HCT116 (cell line): ENCODE data around the gene RRBP1. TPM values are rescaled to one million over a fixed set of nuclear protein-coding genes. Genes with fewer than 3 reads are reported as not detected.

ENCODE experiments used
- ATAC-seq: fragments of 200-7000 bp; cut with Tn5 transposase; 2 replicates; pipeline ENCODE4 v1.9.1; 2020; ENCODE audit warnings: mild to moderate bottlenecking, moderate library complexity
- BruUV-seq: library from RNA; stranded (reverse); fragments of 400-500 nt; replicated peaks from 2 replicates; lab custom pipeline; 2021; lab: Mats Ljungman, UMichigan
- CTCF ChIA-PET: fragments of 300-600 bp; sonication (Branson Sonifier 250); formaldehyde crosslinking; loops from one replicate; lab custom pipeline; 2021; ENCODE audit warnings: antibody characterized with exemption; lab: Charles Lee
- POLR2A ChIA-PET: fragments of 300-600, 350-600 bp; sonication (Branson Sonifier 250); formaldehyde crosslinking; loops from one replicate; lab custom pipeline; 2021; ENCODE audit warnings: antibody characterized with exemption; lab: Charles Lee
- RAD21 ChIA-PET, 2 experiments: fragments of 300-600 bp; sonication (Branson Sonifier 250); formaldehyde crosslinking; loops; one replicate each; lab custom pipeline; 2023; ENCODE audit warnings: low total read pairs in 2 of 2; ENCODE audit not compliant: uncharacterized antibody in 2 of 2, unreplicated experiment in 2 of 2, low non-redundant PET in 1 of 2; lab: Charles Lee
- DNase-seq: peaks from one replicate; pipeline ENCODE4 v3.0.0-alpha.2; 2010; ENCODE audit warnings: low read depth, low spot score
- H2AFZ ChIP-seq: fragments of 200-600 bp; shearing (Covaris generic), sonication (generic); 2 replicates; pipeline ENCODE4 v1.6.1; 2017; ENCODE audit warnings: low read depth, mixed run types, mixed read lengths, antibody characterized with exemption, low read length; ENCODE audit not compliant: poor library complexity, severe bottlenecking
- H3K27ac ChIP-seq: 2 replicates; pipeline ENCODE4 v1.5.1; 2012; ENCODE audit warnings: low read depth, low read length
- H3K27me3 ChIP-seq: fragments of 200-600 bp; sonication (generic); 2 replicates; pipeline ENCODE4 v1.6.1; 2016; ENCODE audit warnings: mixed run types, low read length, mixed read lengths; ENCODE audit not compliant: insufficient read depth
- H3K36me3 ChIP-seq, 2 experiments: fragments of 200-500 bp in 1 of 2; fragments of 200-600 bp in 1 of 2; sonication (Bioruptor generic) in 1 of 2; sonication (generic) in 1 of 2; 2 replicates each; pipeline versions ENCODE4 v1.5.1 to v1.6.1; 2014 to 2016; ENCODE audit warnings: low read length in 2 of 2, inconsistent platforms in 1 of 2, mixed read lengths in 1 of 2, mixed run types in 1 of 2; ENCODE audit not compliant: insufficient read depth in 2 of 2, control insufficient read depth in 1 of 2
- H3K4me1 ChIP-seq, 2 experiments: fragments of 200-600 bp in 1 of 2; sonication (generic) in 1 of 2; 2 replicates each; pipeline versions ENCODE4 v1.5.1 to v1.6.1; 2012 to 2017; ENCODE audit warnings: low read length in 2 of 2, inconsistent platforms in 1 of 2, mild to moderate bottlenecking in 1 of 2, mixed read lengths in 1 of 2, mixed run types in 1 of 2, moderate library complexity in 1 of 2; ENCODE audit not compliant: insufficient read depth in 2 of 2, control insufficient read depth in 1 of 2
- H3K4me2 ChIP-seq: fragments of 200-600 bp; sonication (generic); 2 replicates; pipeline ENCODE4 v1.6.1; 2017; ENCODE audit warnings: mixed run types, low read length, mixed read lengths
- H3K4me3 ChIP-seq, 2 experiments: fragments of 200-600 bp in 1 of 2; sonication (generic) in 1 of 2; replicated peaks in 1 of 2; 2 replicates each; pipeline ENCODE4 v1.5.1; 2011 to 2016; ENCODE audit warnings: low read length in 2 of 2, control low read depth in 1 of 2, low read depth in 1 of 2, mild to moderate bottlenecking in 1 of 2, mixed read lengths in 1 of 2, mixed run types in 1 of 2
- H3K79me2 ChIP-seq: fragments of 200-600 bp; sonication (generic); 2 replicates; pipeline ENCODE4 v1.6.1; 2017; ENCODE audit warnings: mild to moderate bottlenecking, mixed run types, low read length, moderate library complexity, mixed read lengths; ENCODE audit not compliant: insufficient read depth
- H3K9ac ChIP-seq: fragments of 200-600 bp; sonication (generic); 2 replicates; pipeline ENCODE4 v1.6.1; 2016; ENCODE audit warnings: low read length, mixed read lengths
- H3K9me2 ChIP-seq: fragments of 200-600 bp; sonication (generic), shearing (Covaris generic); 2 replicates; pipeline ENCODE4 v1.6.1; 2017; ENCODE audit warnings: mixed run types, mild to moderate bottlenecking, moderate library complexity; ENCODE audit not compliant: insufficient read depth
- H3K9me3 ChIP-seq, 2 experiments: fragments of 200-500 bp in 1 of 2; fragments of 200-600 bp in 1 of 2; sonication (Bioruptor generic) in 1 of 2; sonication (generic) in 1 of 2; 2 replicates each; pipeline ENCODE4 v1.6.1; 2014 to 2017; ENCODE audit warnings: low read length in 2 of 2, mixed read lengths in 2 of 2, inconsistent platforms in 1 of 2, low read depth in 1 of 2, mild to moderate bottlenecking in 1 of 2, mixed run types in 1 of 2, moderate library complexity in 1 of 2; ENCODE audit not compliant: control insufficient read depth in 1 of 2, insufficient read depth in 1 of 2
- H4K20me1 ChIP-seq: fragments of 200-600 bp; sonication (generic), shearing (Covaris generic); 2 replicates; pipeline ENCODE4 v1.6.1; 2017; ENCODE audit warnings: mixed run types, mild to moderate bottlenecking, moderate library complexity; ENCODE audit not compliant: insufficient read depth
- ELF1 ChIP-seq: IDR thresholded peaks from 2 replicates; pipeline ENCODE4 v1.6.1; 2012; ENCODE audit warnings: low read depth, borderline replicate concordance
- EZH2 ChIP-seq: fragments of 200-600 bp; sonication (generic); IDR thresholded peaks from 2 replicates; pipeline ENCODE4 v1.6.1; 2017; ENCODE audit warnings: antibody characterized with exemption, mixed run types
- POLR2A ChIP-seq: IDR thresholded peaks from 2 replicates; pipeline ENCODE4 v1.7.0; 2011; ENCODE audit warnings: borderline replicate concordance; ENCODE audit not compliant: insufficient read depth, insufficient read length; ENCODE audit errors: extremely low read depth
- POLR2AphosphoS5 ChIP-seq: IDR thresholded peaks from 2 replicates; pipeline ENCODE4 v1.6.1; 2011; ENCODE audit warnings: mild to moderate bottlenecking, low read depth, low read length, moderate library complexity
- SP1 ChIP-seq: IDR thresholded peaks from 2 replicates; pipeline ENCODE4 v1.6.1; 2012; ENCODE audit warnings: low read depth
- SRF ChIP-seq: IDR thresholded peaks from 2 replicates; pipeline ENCODE4 v1.6.1; 2012; ENCODE audit warnings: low read depth
- intact Hi-C: fragments of 100-400 bp; cut with micrococcal nuclease; formaldehyde crosslinking; loops from 2 replicates; pipeline ENCODE4 v1.10.0; 2022
- total RNA-seq: library from RNA; stranded (reverse); gene quantifications from one replicate; pipeline ENCODE4 v1.2.1, GENCODE V29; 2021; ENCODE audit not compliant: unreplicated experiment
- TF ChIP-seq, protein P1 (sequence below): IDR thresholded peaks from 2 replicates; pipeline ENCODE4 v1.6.1; 2012
- TF ChIP-seq, protein P2 (sequence below): IDR thresholded peaks from 2 replicates; pipeline ENCODE4 v1.6.1; 2011; ENCODE audit warnings: mild to moderate bottlenecking, low read length, moderate library complexity; ENCODE audit not compliant: insufficient replicate concordance; ENCODE audit errors: extremely low read depth
- TF ChIP-seq, protein P3 (sequence below), 3 experiments: fragments of 200-600 bp in 1 of 3; sonication (generic) in 1 of 3; IDR thresholded peaks in 2 of 3; conservative IDR thresholded peaks in 1 of 3; 2 replicates each; pipeline ENCODE4 v1.5.1; 2012 to 2017; ENCODE audit warnings: low read depth in 2 of 3, low read length in 2 of 3, antibody characterized with exemption in 1 of 3, borderline replicate concordance in 1 of 3, control low read depth in 1 of 3, mild to moderate bottlenecking in 1 of 3, mixed read lengths in 1 of 3, mixed run types in 1 of 3, moderate library complexity in 1 of 3; ENCODE audit not compliant: insufficient read depth in 1 of 3

The RRBP1 gene
- total RNA-seq, 1 experiment from 2014 or later, result 123 TPM

DNA sequence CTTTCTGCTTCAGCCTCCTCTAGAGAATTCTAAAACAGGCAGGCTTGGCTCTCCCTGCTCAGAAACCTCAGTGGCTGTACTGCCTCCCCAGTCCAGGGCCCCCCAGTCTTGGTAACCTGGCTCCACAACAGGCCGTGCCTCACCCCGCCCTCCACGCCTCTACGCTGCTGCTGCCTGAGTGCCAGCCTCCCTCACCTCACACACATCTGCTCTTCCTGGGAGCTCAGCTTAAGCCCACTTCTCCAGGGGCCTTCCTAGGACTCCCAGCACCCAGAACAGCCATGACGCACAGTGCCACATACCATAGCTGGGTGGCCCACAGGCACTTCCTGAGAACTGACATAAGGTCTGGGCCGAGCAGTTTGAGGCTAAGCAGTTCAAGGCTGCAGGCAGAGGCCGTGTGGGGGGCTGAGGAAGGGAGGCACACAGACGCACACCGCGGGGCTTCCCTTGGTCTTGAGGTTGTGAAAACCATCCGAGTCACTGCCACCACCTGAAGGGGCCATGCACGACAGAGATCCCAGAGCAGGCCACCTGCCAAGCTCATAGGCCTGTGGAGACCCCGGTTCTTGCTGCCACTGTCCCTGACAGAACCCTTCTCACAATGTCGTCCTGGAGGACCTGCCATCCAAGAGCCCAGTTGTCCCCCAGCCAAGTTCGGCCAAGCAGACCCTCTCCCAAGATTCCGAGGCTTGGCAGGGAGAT lies 69.6 kb downstream of the RRBP1 start:
- Histone ChIP-seq H3K79me2 (no peaks in the 10 kb centered on the region), H3K4me1 (no peaks in the 10 kb centered on the region), H3K9me2 (no peaks in the 10 kb centered on the region), H3K27ac (peak overlapping the region; percentile 40; the same call in 1 of the 2 replicates), H3K27me3 (no peaks in the 10 kb centered on the region), H2AFZ (no peak overlapping the region), H4K20me1 (no peaks in the 10 kb centered on the region), H3K9me3 (no peaks in the 10 kb centered on the region), H3K9ac (no peak overlapping the region), H3K36me3 (peaks cover 3 to 10% of the 10 kb centered on the region in 2 experiments; a peak in 3 of 4 replicates), H3K4me2 (no peak overlapping the region), H3K4me3 (no peak overlapping the region)
- RAD21 ChIA-PET, result no interaction called here
- BruUV-seq, result no TSS peak
- POLR2A ChIA-PET, result no interaction called here
- peak; percentile 7; the same call in 1 of the 2 replicates for ATAC-seq
- intact Hi-C loops, result no loop called here
- peak; percentile 20; the same call in 1 of the 2 replicates for TF ChIP-seq POLR2AphosphoS5
- TF ChIP-seq POLR2A, result no peak
- DNase-seq, result no peak
- CTCF ChIA-PET, result no interaction called here

DNA sequence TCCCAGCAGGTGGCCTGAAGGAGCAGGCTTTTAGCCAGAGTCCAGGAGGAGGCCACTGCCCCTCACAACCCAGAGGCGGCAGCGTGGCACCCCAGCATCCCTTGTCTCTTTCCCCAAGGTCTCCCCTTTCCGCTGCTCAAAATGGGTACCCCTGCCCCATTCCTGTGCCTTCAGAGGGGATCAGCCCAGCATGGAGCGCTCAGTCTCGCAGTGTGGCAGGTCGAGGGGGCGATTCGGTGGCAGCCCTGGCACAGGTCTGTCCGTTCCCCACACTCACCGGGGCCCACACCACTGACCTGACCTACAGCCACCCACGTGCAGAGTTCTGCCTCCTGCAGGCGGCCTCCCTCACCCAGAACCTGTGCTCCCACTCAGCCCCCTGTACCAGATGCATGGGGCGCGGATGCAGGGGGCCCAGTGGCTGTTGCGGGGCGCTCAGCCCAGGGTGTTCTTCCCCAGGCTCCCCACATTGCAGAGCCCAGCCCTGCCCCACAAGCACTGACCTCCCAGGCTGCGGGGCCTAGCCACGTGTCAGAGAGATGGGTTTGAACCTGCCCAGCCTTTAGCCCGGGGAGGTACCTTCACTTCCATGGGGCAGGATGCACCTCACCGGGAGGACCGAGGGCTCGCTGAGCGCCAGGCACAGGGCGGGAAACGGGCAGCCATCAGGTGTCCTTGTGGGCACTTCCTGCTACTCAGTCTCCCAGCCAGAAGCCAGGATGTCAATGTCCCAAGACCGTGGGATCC lies 70.3 kb downstream of the RRBP1 start:
- no TSS peak for BruUV-seq
- ChIA-PET POLR2A (no interaction called here), RAD21 (no interaction called here), CTCF (interaction anchor here (2.4 kb wide), 1 partner anchor 75 kb away, joined by 10 read pairs; no protein-coding TSS in a partner anchor)
- H3K9me3 ChIP-seq, result no peaks in the 10 kb centered on the region
- peak; percentile 6 for DNase-seq
- no peaks in the 10 kb centered on the region for H3K9me2 ChIP-seq
- H3K27me3 ChIP-seq, result no peaks in the 10 kb centered on the region
- peak; percentile 26 for ATAC-seq
- TF ChIP-seq ELF1, result no peak
- TF ChIP-seq SP1, result no peak
- TF ChIP-seq, protein P1, sequence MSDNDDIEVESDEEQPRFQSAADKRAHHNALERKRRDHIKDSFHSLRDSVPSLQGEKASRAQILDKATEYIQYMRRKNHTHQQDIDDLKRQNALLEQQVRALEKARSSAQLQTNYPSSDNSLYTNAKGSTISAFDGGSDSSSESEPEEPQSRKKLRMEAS, result no peak
- TF ChIP-seq, protein P2, sequence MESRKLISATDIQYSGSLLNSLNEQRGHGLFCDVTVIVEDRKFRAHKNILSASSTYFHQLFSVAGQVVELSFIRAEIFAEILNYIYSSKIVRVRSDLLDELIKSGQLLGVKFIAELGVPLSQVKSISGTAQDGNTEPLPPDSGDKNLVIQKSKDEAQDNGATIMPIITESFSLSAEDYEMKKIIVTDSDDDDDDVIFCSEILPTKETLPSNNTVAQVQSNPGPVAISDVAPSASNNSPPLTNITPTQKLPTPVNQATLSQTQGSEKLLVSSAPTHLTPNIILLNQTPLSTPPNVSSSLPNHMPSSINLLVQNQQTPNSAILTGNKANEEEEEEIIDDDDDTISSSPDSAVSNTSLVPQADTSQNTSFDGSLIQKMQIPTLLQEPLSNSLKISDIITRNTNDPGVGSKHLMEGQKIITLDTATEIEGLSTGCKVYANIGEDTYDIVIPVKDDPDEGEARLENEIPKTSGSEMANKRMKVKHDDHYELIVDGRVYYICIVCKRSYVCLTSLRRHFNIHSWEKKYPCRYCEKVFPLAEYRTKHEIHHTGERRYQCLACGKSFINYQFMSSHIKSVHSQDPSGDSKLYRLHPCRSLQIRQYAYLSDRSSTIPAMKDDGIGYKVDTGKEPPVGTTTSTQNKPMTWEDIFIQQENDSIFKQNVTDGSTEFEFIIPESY, result no peak
- no peak for TF ChIP-seq SRF
- TF ChIP-seq, protein P3, sequence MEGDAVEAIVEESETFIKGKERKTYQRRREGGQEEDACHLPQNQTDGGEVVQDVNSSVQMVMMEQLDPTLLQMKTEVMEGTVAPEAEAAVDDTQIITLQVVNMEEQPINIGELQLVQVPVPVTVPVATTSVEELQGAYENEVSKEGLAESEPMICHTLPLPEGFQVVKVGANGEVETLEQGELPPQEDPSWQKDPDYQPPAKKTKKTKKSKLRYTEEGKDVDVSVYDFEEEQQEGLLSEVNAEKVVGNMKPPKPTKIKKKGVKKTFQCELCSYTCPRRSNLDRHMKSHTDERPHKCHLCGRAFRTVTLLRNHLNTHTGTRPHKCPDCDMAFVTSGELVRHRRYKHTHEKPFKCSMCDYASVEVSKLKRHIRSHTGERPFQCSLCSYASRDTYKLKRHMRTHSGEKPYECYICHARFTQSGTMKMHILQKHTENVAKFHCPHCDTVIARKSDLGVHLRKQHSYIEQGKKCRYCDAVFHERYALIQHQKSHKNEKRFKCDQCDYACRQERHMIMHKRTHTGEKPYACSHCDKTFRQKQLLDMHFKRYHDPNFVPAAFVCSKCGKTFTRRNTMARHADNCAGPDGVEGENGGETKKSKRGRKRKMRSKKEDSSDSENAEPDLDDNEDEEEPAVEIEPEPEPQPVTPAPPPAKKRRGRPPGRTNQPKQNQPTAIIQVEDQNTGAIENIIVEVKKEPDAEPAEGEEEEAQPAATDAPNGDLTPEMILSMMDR (IDR thresholded peaks at IDR 0.05 in 2 of 3, conservative IDR thresholded peaks at IDR 0.05 in 1 of 3; ENCODE audit: borderline replicate concordance in 1 of 3, insufficient read depth in 1 of 3, low read depth in 2 of 3, low read length in 2 of 3), result peak; percentile 32 to 54 (median 48); a peak in 4 of 6 replicates
- no peak for TF ChIP-seq EZH2
- H4K20me1 ChIP-seq, result no peaks in the 10 kb centered on the region
- no peaks in the 10 kb centered on the region for H3K4me1 ChIP-seq
- no peaks in the 10 kb centered on the region for H3K79me2 ChIP-seq
- intact Hi-C loops, result no loop called here
- no peak overlapping the region for H3K4me3 ChIP-seq
- no peak overlapping the region for H2AFZ ChIP-seq
- peaks cover under 1 to 6% of the 10 kb centered on the region in 2 experiments; a peak in 2 of 4 replicates for H3K36me3 ChIP-seq
- H3K4me2 ChIP-seq, result no peak overlapping the region
- peak overlapping the region; percentile 40; the same call in 1 of the 2 replicates for H3K27ac ChIP-seq
- H3K9ac ChIP-seq, result no peak overlapping the region
